ENCODE measurements around the gene EFTUD2.

EFTUD2 gene

GRCh38 chr17:44887971-44888954 is 11.0 kb downstream of the EFTUD2 start:
- DNase-seq (ENCODE audit: low read depth in 2 of 2), result no peak

GRCh38 chr17:44887016-44887415 is 12.2 kb downstream of the EFTUD2 start:
- no peak for DNase-seq (ENCODE audit: low read depth in 2 of 2)

- DNase-seq (ENCODE audit: low read depth in 2 of 2), result no peak
These were observed 14.3 kb downstream of the EFTUD2 start for GRCh38 chr17:44884941-44885340.

- no peak for DNase-seq (ENCODE audit: low read depth in 2 of 2)
These were observed 18.1 kb downstream of the EFTUD2 start for GRCh38 chr17:44881145-44881544.

- no peak for DNase-seq (ENCODE audit: low read depth in 2 of 2)
These were observed 19.2 kb downstream of the EFTUD2 start for GRCh38 chr17:44880062-44880461.

- DNase-seq (ENCODE audit: low read depth in 2 of 2), result no peak
These were observed 19.9 kb downstream of the EFTUD2 start for GRCh38 chr17:44879376-44879775.

- DNase-seq (ENCODE audit: low read depth in 2 of 2), result no peak
These were observed 20.5 kb downstream of the EFTUD2 start for GRCh38 chr17:44878627-44879221.

GRCh38 chr17:44877121-44877520 is 22.1 kb downstream of the EFTUD2 start:
- no peak for DNase-seq (ENCODE audit: low read depth in 2 of 2)

- no peak for DNase-seq (ENCODE audit: low read depth in 2 of 2)
These were observed 23.5 kb downstream of the EFTUD2 start for GRCh38 chr17:44875761-44876160.

GRCh38 chr17:44872131-44872768 is 27.0 kb downstream of the EFTUD2 start:
- no peak for DNase-seq (ENCODE audit: low read depth in 2 of 2)

- no peak for DNase-seq (ENCODE audit: low read depth in 2 of 2)
These were observed 27.7 kb downstream of the EFTUD2 start for GRCh38 chr17:44871556-44871955.

GRCh38 chr17:44867841-44868240 is 31.4 kb downstream of the EFTUD2 start:
- DNase-seq (ENCODE audit: low read depth in 2 of 2), result no peak

GRCh38 chr17:44865931-44866330 is 33.3 kb downstream of the EFTUD2 start:
- no peak for DNase-seq (ENCODE audit: low read depth in 2 of 2)

- peak; percentile 41 to 49 for DNase-seq (ENCODE audit: low read depth in 2 of 2)
These were observed 34.0 kb downstream of the EFTUD2 start for GRCh38 chr17:44865231-44865660.

GRCh38 chr17:44864831-44865230 is 34.4 kb downstream of the EFTUD2 start:
- DNase-seq (ENCODE audit: low read depth in 2 of 2), result no peak

GRCh38 chr17:44863061-44863918 is 36.0 kb downstream of the EFTUD2 start:
- DNase-seq (ENCODE audit: low read depth in 2 of 2), result no peak

- DNase-seq (ENCODE audit: low read depth in 2 of 2), result no peak
These were observed 36.8 kb downstream of the EFTUD2 start for GRCh38 chr17:44862278-44862914.

GRCh38 chr17:44859701-44860100 is 39.5 kb downstream of the EFTUD2 start:
- DNase-seq (ENCODE audit: low read depth in 2 of 2), result no peak

- no peak for DNase-seq (ENCODE audit: low read depth in 2 of 2)
These were observed 45.1 kb downstream of the EFTUD2 start for GRCh38 chr17:44854192-44854591.

- DNase-seq (ENCODE audit: low read depth in 2 of 2), result no peak
These were observed 48.6 kb downstream of the EFTUD2 start for GRCh38 chr17:44850612-44851011.

GRCh38 chr17:44850025-44850424 is 49.2 kb downstream of the EFTUD2 start:
- no peak for DNase-seq (ENCODE audit: low read depth in 2 of 2)

All from stimulated activated CD8-positive, alpha-beta memory T cell treated with anti-CD3 and anti-CD28 coated beads, Interleukin-7, amount 100 ng/mL, for 4 hours (primary cell).